GM23338 (cell line): ENCODE results near the gene NDC1. TPM values are rescaled to one million over a fixed set of nuclear protein-coding genes. Genes with fewer than 3 reads are reported as not detected.

Source experiments
- ATAC-seq: fragments of 200-7000 bp; cut with Tn5 transposase; 3 replicates; pipeline ENCODE4 v1.9.1; 2020
- DNase-seq: peaks from one replicate; pipeline ENCODE4 v3.0.0-alpha.2; 2015; ENCODE audit warnings: low spot score
- H2AFZ ChIP-seq: fragments of 200-600 bp; sonication (generic); 2 replicates; pipeline ENCODE4 v1.8.0; 2016; ENCODE audit warnings: antibody characterized with exemption, mild to moderate bottlenecking, moderate library complexity
- H3F3A ChIP-seq: fragments of 200-600 bp; sonication (generic); replicated peaks from 2 replicates; pipeline ENCODE4 v1.8.0; 2017; ENCODE audit warnings: antibody characterized with exemption, mixed run types, low read depth
- H3K27ac ChIP-seq: fragments of 200-600 bp; sonication (generic); 2 replicates; pipeline ENCODE4 v1.6.1; 2016; ENCODE audit warnings: low read depth
- H3K27me3 ChIP-seq: fragments of 200-600 bp; sonication (generic); 2 replicates; pipeline ENCODE4 v1.8.0; 2016; ENCODE audit warnings: mild to moderate bottlenecking, mixed run types, moderate library complexity; ENCODE audit not compliant: insufficient read depth
- H3K36me3 ChIP-seq: fragments of 200-600 bp; sonication (generic); 2 replicates; pipeline ENCODE4 v1.8.0; 2016; ENCODE audit warnings: mild to moderate bottlenecking; ENCODE audit not compliant: insufficient read depth
- H3K4me1 ChIP-seq: fragments of 200-600 bp; sonication (generic); 2 replicates; pipeline ENCODE4 v1.8.0; 2016; ENCODE audit warnings: mild to moderate bottlenecking, moderate library complexity; ENCODE audit not compliant: insufficient read depth
- H3K4me2 ChIP-seq: fragments of 200-600 bp; sonication (generic); 2 replicates; pipeline ENCODE4 v1.7.1; 2017; ENCODE audit warnings: mixed run types
- H3K4me3 ChIP-seq: fragments of 200-600 bp; sonication (generic); 2 replicates; pipeline ENCODE4 v1.6.1; 2016; ENCODE audit warnings: mixed run types
- H3K79me2 ChIP-seq: fragments of 200-600 bp; sonication (generic); replicated peaks from 2 replicates; pipeline ENCODE4 v1.8.0; 2017; ENCODE audit warnings: mild to moderate bottlenecking; ENCODE audit not compliant: insufficient read depth
- H3K9me2 ChIP-seq: fragments of 200-600 bp; sonication (generic); 2 replicates; pipeline ENCODE4 v1.8.0; 2017; ENCODE audit not compliant: insufficient read depth
- H4K20me1 ChIP-seq: fragments of 200-600 bp; sonication (generic); replicated peaks from 2 replicates; pipeline ENCODE4 v1.8.0; 2017; ENCODE audit warnings: mild to moderate bottlenecking; ENCODE audit not compliant: insufficient read depth
- H3K27ac Mint-ChIP-seq: 2 replicates; pipeline ENCODE4 v1.8.0; 2020; ENCODE audit warnings: inconsistent platforms, mild to moderate bottlenecking, moderate library complexity, mixed read lengths
- H3K27me3 Mint-ChIP-seq: 3 replicates; pipeline ENCODE4 v1.8.0; 2022; ENCODE audit warnings: low read depth, mild to moderate bottlenecking, moderate library complexity, mixed read lengths, inconsistent platforms; ENCODE audit not compliant: insufficient read depth, poor library complexity
- H3K36me3 Mint-ChIP-seq: 3 replicates; pipeline ENCODE4 v1.8.0; 2021; ENCODE audit warnings: low read depth, mild to moderate bottlenecking, inconsistent platforms, moderate library complexity, mixed read lengths
- H3K4me1 Mint-ChIP-seq: 3 replicates; pipeline ENCODE4 v1.8.0; 2020; ENCODE audit warnings: mild to moderate bottlenecking, inconsistent platforms, mixed read lengths
- H3K4me3 Mint-ChIP-seq: 3 replicates; pipeline ENCODE4 v1.8.0; 2021; ENCODE audit warnings: moderate library complexity, mild to moderate bottlenecking, inconsistent platforms, mixed read lengths
- H3K9me3 Mint-ChIP-seq: 3 replicates; pipeline ENCODE4 v1.8.0; 2020; ENCODE audit warnings: moderate library complexity, mild to moderate bottlenecking, inconsistent platforms, mixed read lengths
- CREB1 ChIP-seq: fragments of 250-450 bp; sonication (Bioruptor Pico); IDR thresholded peaks from 2 replicates; pipeline ENCODE4 v1.5.0; 2020; ENCODE audit warnings: low read depth, mild to moderate bottlenecking, moderate library complexity
- CTCF ChIP-seq, 2 experiments: fragments of 200-600 bp in 1 of 2; sonication (generic) in 1 of 2; conservative IDR thresholded peaks; 2 replicates each; pipeline versions ENCODE4 v1.5.1 to v1.6.1; 2016 to 2017; ENCODE audit warnings: antibody characterized with exemption in 2 of 2, low read depth in 2 of 2, mild to moderate bottlenecking in 2 of 2, moderate library complexity in 1 of 2
- ETS1 ChIP-seq: IDR thresholded peaks from 2 replicates; pipeline ENCODE4 v1.6.1; 2016; ENCODE audit warnings: antibody characterized with exemption
- EZH2 ChIP-seq: fragments of 200-600 bp; sonication (generic); IDR thresholded peaks from one replicate; pipeline ENCODE4 v1.8.0; 2017; ENCODE audit warnings: antibody characterized with exemption, mild to moderate bottlenecking, low read depth; ENCODE audit not compliant: unreplicated experiment
- EZH2phosphoT487 ChIP-seq: fragments of 200-600 bp; sonication (generic); IDR thresholded peaks from one replicate; pipeline ENCODE4 v1.8.1; 2018; ENCODE audit warnings: antibody characterized with exemption; ENCODE audit not compliant: unreplicated experiment
- JUNB ChIP-seq: IDR thresholded peaks from one replicate; pipeline ENCODE4 v1.6.1; 2016; ENCODE audit warnings: antibody characterized with exemption; ENCODE audit not compliant: unreplicated experiment
- NANOG ChIP-seq: IDR thresholded peaks from 2 replicates; pipeline ENCODE4 v1.6.1; 2016; ENCODE audit warnings: antibody characterized with exemption, borderline replicate concordance
- POLR2AphosphoS5 ChIP-seq: IDR thresholded peaks from 2 replicates; pipeline ENCODE4 v1.6.1; 2016; ENCODE audit warnings: antibody characterized with exemption, low read depth
- REST ChIP-seq: IDR thresholded peaks from one replicate; pipeline ENCODE4 v1.6.1; 2018; ENCODE audit warnings: antibody characterized with exemption; ENCODE audit not compliant: unreplicated experiment
- STAT1 ChIP-seq: IDR thresholded peaks from one replicate; pipeline ENCODE4 v1.6.1; 2016; ENCODE audit warnings: antibody characterized with exemption; ENCODE audit not compliant: unreplicated experiment
- ZNF114 ChIP-seq: fragments of 250-450 bp; sonication (Bioruptor Pico); IDR thresholded peaks from 2 replicates; pipeline ENCODE4 v1.5.0; 2020; ENCODE audit warnings: mild to moderate bottlenecking, moderate library complexity
- ZNF331 ChIP-seq: fragments of 250-450 bp; sonication (Bioruptor Pico); IDR thresholded peaks from 2 replicates; pipeline ENCODE4 v1.5.0; 2020; ENCODE audit warnings: low read depth, mild to moderate bottlenecking, moderate library complexity
- ZNF462 ChIP-seq: fragments of 250-450 bp; sonication (Bioruptor Pico); IDR thresholded peaks from 2 replicates; pipeline ENCODE4 v1.5.0; 2020; ENCODE audit warnings: mild to moderate bottlenecking, moderate library complexity
- polyA plus RNA-seq: library from polyadenylated mRNA; unstranded; fragments of >200 nt; fragmentation: Nextera tagmentation; extraction: Ambion mirVana; gene quantifications from 2 replicates; pipeline ENCODE4 v1.2.1, GENCODE V29; 2016
- total RNA-seq: library from RNA; depleted of rRNA; stranded (reverse); fragments of >200 nt; shearing (Covaris generic); gene quantifications from 2 replicates; pipeline ENCODE4 v1.2.3, GENCODE V29; 2014

Gene NDC1
- total and polyA plus RNA-seq, 2 experiments from 2014 or later, result 19.8 to 100 TPM

- H3K36me3 ChIP-seq, result no peaks in the 10 kb centered on the region
- H3K27me3 ChIP-seq, result no peaks in the 10 kb centered on the region
- ATAC-seq (no peak), DNase-seq (no peak)
- H3K4me1 ChIP-seq, result no peaks in the 10 kb centered on the region; the same call in 1 of the 2 replicates
- TF ChIP-seq STAT1 (no peak), JUNB (no peak), ZNF114 (CRISPR knock-in tag) (no peak), EZH2 (no peak), CTCF (conservative IDR thresholded peaks at IDR 0.05; ENCODE audit: low read depth in 2 of 2) (no peak), ETS1 (no peak), ZNF462 (CRISPR knock-in tag) (no peak), CREB1 (no peak), NANOG (no peak), REST (no peak), ZNF331 (CRISPR knock-in tag) (no peak), EZH2phosphoT487 (no peak), POLR2AphosphoS5 (no peak)
- Mint-ChIP-seq H3K36me3 (no peaks in the 10 kb centered on the region), H3K27me3 (peaks cover 9% of the 10 kb centered on the region), H3K9me3 (no peaks in the 10 kb centered on the region), H3K4me3 (no peak overlapping the region), H3K27ac (no peak overlapping the region), H3K4me1 (no peaks in the 10 kb centered on the region; the same call in 2 of the 3 replicates)
- H3K9me2 ChIP-seq, result no peaks in the 10 kb centered on the region
- H3K4me2 ChIP-seq, result no peak overlapping the region
- no peaks in the 10 kb centered on the region for H4K20me1 ChIP-seq
- no peak overlapping the region for H2AFZ ChIP-seq
- no peak overlapping the region for H3K4me3 ChIP-seq
- H3K79me2 ChIP-seq, result no peaks in the 10 kb centered on the region
- H3K27ac ChIP-seq, result no peak overlapping the region
- no peaks in the 10 kb centered on the region for H3F3A ChIP-seq
These were observed 119.7 kb downstream of the NDC1 start for GRCh38 chr1:53718443-53718842.
